NCI-H226 (cell line): Measurements from ENCODE around the gene PLA2G6.
"Not testable (repeated sequence)": the region's sequence is repeated elsewhere in the genome, so short reads cannot be mapped to it uniquely, and the experiment has no call there.

Experiments
- DNase-seq: peaks from one replicate; pipeline ENCODE4 v3.0.0-alpha.2; 2015

PLA2G6 gene

GRCh38 chr22:38081941-38082828, 99.4 kb downstream of the PLA2G6 start:
- no peak for DNase-seq

GRCh38 chr22:38081636-38081940, 100.0 kb downstream of the PLA2G6 start:
- DNase-seq: no peak

- no peak for DNase-seq
Measured at GRCh38 chr22:38080850-38081635, 100.6 kb downstream of the PLA2G6 start.

GRCh38 chr22:38080474-38080849, 101.2 kb downstream of the PLA2G6 start:
- no peak for DNase-seq

GRCh38 chr22:38079804-38080203, 101.8 kb downstream of the PLA2G6 start:
- no peak for DNase-seq

- not testable (repeated sequence) for DNase-seq
Measured at GRCh38 chr22:38079208-38079607, 102.4 kb downstream of the PLA2G6 start.

- DNase-seq: no peak
Measured at GRCh38 chr22:38078046-38078840, 103.4 kb downstream of the PLA2G6 start.

GRCh38 chr22:38077595-38077994, 104.0 kb downstream of the PLA2G6 start:
- no peak for DNase-seq

GRCh38 chr22:38077096-38077495, 104.5 kb downstream of the PLA2G6 start:
- no peak for DNase-seq

- no peak for DNase-seq
Measured at GRCh38 chr22:38075961-38076360, 105.7 kb downstream of the PLA2G6 start.

GRCh38 chr22:38075105-38075825, 106.4 kb downstream of the PLA2G6 start:
- DNase-seq: no peak

GRCh38 chr22:38074181-38075104, 107.2 kb downstream of the PLA2G6 start:
- DNase-seq: no peak

GRCh38 chr22:38073150-38074130, 108.2 kb downstream of the PLA2G6 start:
- DNase-seq: no peak

- no peak for DNase-seq
Measured at GRCh38 chr22:38072322-38073149, 109.1 kb downstream of the PLA2G6 start.

- DNase-seq: no peak
Measured at GRCh38 chr22:38071421-38072321, 110.0 kb downstream of the PLA2G6 start.

- no peak for DNase-seq
Measured at GRCh38 chr22:38070250-38070921, 111.2 kb downstream of the PLA2G6 start.

GRCh38 chr22:38069372-38070249, 112.0 kb downstream of the PLA2G6 start:
- DNase-seq: no peak
